Skeletal muscle cell (primary cell): ENCODE measurements around the gene MFSD12.

ENCODE experiments used
- DNase-seq: peaks from one replicate; pipeline ENCODE4 v3.0.0-alpha.2; 2010; ENCODE audit warnings: low read depth
- H3K4me3 ChIP-seq: 2 replicates; pipeline ENCODE4 v1.5.1; 2011; ENCODE audit warnings: low read depth, mild to moderate bottlenecking, control low read depth, low read length, moderate library complexity

The MFSD12 gene

DNA sequence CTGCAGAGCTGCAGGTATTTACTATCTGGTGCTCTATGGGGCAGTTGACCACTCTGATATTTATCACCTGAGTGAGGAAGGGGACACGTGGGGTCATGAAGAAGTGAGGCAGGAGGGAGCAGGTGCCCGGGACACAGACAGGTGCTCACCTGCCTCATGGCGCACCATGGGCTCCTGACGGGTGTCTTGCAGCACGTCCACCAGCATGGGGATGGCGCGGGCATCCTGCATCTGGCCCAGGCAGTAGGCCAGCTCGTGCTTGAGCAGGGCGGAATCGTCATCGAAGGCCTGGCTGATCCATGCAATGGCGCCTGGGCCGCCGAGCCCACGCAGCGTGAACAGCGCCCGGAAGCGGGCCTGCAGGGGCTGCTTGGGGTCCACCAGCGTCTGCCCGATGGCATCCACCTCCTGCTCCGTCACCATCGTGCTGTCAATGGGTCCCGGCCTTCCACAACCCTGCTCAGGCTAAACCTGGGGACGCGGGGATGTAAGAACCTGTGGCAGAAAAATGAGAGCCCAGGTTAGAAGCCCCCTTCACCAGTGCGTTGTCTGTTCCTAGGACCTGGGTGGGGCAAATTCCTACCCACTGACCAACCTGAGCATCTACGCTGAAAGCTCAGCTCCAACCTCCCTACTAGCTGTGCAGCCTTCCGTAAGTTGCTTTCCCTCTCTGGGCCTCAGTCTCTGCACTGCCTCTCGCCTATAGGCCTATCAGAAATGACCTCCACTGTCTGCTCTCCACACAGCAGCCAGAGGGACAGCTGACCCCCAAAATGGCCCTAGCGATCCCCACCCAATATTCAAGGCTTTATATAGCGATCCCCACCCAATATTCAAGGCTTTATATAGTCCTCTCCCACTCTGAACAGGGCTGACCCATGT is 60.8 kb downstream of the MFSD12 start:
- DNase-seq, result no peak
- H3K4me3 ChIP-seq, result no peak overlapping the region

DNA sequence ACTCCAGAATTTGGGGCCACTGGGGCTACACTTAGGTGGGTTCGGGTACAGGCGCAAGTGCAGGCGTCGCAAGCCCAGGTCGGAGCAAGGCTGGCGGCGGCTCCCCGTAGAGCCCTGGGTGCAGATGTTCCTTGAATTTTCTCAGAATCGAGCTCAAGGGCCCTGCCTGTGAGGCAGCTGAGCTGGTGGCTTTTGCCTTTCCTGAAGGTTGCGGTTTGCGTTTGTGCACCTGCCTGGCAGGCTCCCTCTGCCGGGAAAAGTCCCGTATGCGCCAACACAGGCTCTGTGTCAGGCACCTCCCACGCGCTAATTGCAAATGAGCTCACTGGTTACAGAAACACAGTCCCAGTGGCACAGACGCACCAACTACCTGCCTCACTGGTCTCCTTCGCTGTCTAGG is 62.8 kb downstream of the MFSD12 start:
- no peak overlapping the region for H3K4me3 ChIP-seq
- DNase-seq, result no peak
